T-helper 9 cell (primary cell): Measurements from ENCODE around the gene PNCK.

Experiments
- DNase-seq: peaks from one replicate; pipeline ENCODE4 v3.0.0-alpha.2; 2020

The PNCK gene

GRCh38 chrX:153640045-153640686, 33.4 kb downstream of the PNCK start:
- DNase-seq, result no peak

DNA sequence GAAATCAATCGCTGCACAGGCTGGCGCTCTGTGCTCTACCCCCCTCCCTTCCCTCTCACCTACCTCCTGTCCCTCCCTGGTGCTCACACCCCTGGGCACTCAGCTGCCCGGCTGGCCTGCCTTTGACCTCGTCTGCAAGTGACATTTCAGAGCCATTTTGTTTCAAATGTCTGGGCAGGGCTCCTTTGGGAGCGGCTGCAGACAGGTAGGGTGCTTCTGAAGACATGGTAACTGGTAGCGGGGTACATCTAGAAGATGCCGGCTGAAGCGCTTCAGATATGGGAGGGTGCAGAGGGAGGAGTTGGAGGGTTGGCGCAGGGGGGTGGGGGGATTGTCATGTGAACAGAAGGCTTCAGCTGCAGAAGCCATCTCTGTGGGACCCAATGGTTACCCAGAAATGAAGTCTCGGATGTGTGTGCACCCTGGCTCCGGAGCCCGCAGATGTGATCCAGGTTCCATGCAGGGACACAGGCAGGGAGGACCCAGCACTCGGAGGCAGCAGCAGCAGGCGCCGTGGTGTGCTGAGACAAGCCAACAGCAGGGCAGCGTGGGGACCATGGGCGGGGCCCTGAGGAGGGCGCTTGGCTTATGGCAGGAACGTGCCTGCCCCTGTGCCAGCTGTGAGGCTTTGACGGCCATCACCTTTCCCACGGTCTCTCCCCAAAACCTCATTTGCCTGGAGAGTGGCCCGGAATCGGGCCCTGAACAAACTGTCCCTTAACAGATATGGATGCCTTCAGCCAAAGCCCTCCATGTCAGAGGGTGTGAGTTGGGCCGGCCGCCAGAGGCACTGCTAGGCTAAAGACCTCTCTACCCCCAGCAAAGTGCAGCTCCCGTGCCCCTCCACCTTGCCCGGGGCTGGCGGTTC, 34.2 kb downstream of the PNCK start:
- DNase-seq, result no peak

- DNase-seq, result no peak
Measured at GRCh38 chrX:153638436-153639176, 35.0 kb downstream of the PNCK start.

DNA sequence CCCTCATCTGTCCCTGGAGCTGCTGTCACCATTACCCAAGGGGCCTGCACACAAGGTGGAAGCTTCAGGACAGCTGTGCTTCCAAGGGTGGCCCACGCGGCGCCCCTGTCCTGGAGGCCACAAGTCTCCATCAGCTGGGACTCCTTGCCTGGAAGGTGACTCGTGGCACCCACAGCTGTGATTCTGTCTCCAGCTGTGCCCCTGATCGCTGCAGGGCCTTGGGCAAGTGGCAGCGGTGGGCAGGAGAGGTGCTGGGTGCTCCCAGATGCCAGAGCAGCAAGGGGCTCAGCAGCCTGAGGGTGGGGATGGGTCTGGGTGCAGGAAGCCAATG, 35.6 kb downstream of the PNCK start:
- no peak for DNase-seq

DNA sequence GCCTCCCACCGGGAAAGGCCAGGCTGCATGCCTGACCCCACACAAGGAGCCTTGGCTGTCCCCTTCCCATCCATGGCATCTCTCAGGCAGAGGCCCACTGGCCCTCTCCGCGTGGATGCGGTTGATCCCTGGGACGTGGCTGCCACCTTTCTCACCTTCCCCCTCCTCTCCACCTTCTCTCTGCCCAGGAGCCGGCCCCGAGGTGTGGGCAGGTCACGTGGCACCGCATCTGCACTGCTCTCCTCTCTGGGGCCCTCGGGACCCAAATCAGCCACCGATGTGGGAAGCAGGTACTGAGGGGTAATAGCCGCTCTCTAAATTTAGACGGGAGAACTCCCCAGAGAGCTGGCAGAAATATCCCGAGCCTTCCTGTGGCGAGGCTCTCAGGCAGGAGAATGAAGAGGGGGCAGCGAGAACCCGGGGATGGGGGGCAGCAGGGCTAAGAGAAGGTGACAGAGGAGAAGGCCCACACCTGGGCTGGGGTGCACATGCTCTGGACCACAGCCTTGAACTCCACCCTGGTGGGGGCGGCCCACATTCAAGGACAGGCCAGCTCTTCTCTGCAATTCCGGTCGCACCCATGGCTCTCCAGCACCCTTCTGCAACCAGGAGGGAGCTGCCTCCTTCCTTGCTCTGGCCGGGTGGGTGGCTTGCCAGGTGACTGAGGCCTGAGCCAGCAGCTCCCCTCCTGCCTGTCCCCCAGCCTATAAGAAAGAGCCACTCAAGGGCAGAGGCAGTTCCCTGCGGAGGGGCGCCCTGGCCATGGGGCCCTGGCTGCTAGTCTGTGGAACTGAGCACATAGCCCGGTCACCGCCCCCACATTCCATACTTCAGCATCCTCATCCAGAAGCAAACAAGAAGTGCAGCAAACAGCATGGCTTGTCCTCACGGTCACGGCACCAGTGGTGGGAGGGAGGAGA, 36.2 kb downstream of the PNCK start:
- DNase-seq, result no peak

GRCh38 chrX:153636716-153637115, 36.9 kb downstream of the PNCK start:
- DNase-seq, result no peak

DNA sequence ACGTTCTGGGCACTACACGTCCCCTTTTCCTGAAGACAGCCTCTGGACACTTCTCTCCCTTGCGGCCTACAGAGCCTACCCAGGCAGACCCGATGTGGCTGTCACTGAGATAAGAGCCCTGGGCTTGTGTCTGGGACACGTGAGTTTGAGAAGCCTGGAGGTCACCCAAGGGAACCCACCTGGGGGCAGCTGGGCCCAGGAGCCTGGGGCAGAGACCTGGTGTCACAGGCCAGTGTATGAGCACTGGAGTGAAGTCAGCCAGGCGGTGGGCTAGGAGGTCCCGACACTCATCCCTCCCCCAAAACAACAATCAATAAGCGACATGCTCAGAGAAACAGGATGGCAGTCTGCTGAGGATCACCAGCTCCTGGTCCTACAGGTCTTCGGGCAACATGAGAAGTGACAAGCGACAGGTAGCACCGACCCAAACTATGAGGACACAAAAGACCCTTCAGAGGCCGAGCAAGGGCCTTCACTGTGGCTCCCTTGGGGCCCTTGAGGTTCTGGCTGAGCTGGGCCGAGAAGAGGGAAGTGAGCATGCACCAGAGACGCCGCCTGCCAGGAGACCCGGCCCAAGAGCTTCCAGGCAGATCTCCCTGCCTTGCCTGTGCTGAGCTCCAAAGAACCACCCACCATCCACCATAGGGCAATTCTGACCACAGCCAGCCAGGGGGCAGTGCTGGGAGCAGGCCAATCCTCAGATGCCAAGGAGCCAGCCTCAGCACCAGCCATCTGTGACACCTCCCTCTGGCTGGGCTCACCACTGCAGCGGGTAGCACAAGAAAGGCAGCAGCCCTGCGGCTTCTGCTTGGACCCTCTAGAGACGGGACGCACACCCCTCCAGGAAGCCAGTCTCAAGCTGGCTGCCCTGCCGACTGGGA, 37.6 kb downstream of the PNCK start:
- no peak for DNase-seq

DNA sequence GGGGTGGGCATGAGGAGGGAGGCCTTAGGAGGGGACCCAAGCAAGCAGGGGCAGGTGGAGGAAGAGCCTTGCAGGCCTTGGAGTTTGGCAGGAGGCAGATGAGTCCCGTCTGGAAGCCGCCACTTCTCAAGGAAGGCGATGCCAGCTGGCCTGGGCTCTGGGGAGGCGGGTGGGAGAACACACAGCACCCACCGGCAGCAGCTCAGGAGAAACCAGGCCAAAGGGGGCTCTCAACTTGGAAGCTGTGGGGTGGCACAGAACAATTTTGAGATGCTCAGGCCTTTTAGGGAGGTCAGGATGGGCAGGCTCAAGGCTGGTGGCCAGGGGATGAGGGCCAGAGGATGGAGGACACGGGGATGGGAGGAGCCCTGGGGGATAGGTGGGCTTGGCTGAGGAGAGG, 38.2 kb downstream of the PNCK start:
- DNase-seq, result no peak

DNA sequence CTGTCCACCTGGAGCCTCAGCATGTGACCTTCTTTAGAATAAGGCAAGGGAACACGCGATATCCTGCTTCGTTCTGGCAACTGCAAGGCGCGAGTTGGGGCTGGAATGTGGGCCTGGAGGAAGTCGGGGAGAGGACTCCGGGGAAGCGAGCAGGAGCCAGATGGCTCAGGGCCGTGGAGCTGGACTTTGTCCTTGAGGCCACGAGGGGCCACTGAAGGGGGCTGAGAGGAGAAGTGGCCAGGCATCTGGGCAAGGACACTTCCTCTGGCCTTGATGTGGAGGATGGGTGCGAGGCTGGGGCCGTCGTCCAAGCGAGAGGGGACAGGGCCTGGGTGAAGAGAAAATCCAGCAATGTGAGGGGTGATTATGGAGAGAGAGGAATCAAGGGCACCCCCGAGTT, 38.8 kb downstream of the PNCK start:
- no peak for DNase-seq

- DNase-seq, result no peak
Measured at GRCh38 chrX:153634236-153634635, 39.4 kb downstream of the PNCK start.

DNA sequence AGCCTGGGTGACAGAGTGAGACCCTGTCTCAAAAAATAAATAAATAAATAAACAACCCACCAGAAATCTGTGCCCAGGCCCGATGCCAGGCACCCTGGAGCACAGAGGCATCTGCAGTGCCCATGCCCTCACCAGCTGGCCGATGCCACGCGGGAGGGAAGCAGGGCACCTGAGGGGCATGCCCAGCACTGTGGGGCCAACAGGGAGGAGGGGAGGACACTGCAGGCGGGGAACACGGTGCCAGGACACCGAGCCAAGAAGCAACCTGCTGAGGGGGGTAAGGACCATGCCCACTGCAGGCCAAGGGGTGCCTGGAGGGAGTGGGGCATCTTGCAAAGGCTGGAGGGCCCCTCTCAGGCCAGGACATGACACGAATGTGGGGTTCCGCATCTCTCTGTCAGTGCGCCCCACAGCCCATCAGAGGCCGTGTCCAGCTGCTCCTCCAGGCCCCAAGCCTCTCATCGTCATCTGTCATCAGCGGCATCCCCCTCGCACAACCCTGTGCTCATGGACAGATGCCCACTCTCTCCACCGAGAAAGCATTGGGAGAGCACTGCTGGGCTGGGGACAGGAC, 39.9 kb downstream of the PNCK start:
- DNase-seq, result no peak

DNA sequence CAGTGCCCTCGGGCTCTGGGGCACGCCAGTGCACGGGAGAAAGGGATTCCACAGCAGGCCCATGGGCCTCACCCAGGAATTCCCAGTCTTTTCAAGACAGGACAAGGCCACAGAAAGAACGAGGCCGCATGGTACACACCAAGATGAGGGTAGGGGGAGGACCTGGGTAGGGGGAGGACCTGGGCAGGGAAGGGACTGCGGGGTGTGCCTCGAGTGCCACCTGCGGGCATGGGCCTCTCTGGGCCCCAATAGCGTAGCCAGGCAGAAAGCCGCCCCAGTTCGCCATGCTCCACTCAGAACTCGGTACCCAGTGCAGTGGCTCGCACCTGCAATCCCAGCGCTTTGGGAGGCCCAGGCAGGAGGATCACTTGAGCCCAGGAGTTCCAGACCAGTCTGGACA, 40.6 kb downstream of the PNCK start:
- no peak for DNase-seq

DNA sequence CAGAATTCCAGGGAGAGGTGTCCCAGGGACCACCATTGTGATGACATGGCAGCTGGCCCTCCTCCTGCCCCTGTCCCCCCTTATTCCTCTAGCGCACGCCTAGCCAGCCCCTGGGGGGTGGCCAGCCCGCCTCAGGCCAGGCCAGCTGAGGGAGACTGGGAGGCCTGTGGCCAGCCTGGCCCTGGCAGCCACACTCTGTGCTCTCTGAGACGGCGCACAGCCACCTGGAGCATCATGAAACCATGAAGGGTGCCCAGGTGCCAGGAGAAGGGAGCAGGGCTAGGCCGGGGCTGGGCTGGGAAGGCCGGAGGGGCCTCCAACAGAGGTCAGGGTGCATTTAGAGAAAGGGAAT, 41.0 kb downstream of the PNCK start:
- DNase-seq, result no peak

DNA sequence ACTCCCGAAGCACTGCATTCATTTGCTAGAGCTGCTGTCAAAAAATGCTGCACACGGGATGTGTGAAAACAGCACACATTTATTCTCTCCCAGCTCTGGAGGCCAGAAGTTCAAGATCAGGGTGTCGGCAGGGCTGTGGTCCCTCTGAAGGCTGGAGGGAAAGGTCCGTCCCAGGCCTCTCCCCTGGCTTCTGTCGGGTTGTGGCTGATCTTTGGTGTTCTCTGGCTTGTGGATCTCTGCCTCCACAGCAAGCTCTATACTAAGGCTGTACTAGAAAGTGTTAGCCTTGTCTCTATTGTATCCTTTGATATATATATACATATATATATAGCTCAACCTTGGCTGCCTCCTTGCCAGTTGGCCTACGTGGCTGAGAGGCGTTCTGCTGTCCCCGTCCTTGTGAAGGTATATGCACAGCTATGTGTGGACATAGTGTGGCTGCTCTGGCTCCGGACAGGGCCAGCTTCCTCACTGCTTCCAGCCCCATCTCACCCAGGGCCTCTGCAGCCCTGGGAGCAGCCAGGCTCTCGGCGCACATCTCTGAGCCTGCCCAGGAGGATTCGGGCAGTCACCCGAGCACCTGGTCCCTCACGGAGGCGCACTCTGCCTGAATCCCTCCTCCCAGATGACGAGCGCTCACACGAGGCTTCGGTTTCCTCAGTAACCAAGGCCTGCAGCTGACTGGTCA, 41.6 kb downstream of the PNCK start:
- DNase-seq, result no peak

DNA sequence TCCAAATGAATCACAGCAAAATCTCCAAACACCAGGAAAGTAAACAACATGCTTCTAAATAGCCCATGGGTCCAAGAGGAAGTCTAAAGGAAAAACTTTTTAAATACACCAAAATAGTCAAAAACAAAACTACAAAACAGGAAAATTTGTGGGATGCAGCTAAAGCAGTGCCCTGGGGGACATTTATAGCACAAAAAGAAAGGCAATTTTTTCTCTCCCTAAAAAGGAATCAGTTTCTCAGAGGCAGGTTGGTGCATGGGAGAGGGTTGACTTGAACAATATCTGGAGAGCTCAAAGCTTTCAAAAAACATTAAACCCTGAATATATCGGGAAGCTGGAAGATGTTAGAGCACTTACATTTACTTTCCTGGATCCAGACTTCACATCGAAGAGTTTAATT, 42.3 kb downstream of the PNCK start:
- DNase-seq, result no peak

DNA sequence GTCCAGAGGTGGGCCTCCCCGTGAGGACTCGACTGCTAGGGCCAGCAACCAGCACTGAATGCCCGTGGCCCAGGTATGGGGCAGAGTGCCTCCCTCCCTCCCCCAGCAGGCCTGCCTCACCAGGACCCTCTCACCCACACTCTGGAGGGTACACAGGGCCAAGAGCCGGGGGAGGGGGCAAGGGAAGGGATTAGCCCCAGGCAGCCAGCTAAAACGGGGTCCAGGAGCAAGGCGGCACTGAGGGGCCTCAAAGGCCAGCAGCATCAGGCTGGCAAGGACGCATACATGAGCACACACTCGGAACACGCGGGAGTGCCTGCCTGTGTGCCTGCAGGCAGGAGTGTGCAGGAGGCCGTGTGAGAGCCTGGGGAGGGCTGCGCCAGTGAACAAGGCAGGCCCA, 44.9 kb downstream of the PNCK start:
- no peak for DNase-seq

- no peak for DNase-seq
Measured at GRCh38 chrX:153628129-153628528, 45.5 kb downstream of the PNCK start.

DNA sequence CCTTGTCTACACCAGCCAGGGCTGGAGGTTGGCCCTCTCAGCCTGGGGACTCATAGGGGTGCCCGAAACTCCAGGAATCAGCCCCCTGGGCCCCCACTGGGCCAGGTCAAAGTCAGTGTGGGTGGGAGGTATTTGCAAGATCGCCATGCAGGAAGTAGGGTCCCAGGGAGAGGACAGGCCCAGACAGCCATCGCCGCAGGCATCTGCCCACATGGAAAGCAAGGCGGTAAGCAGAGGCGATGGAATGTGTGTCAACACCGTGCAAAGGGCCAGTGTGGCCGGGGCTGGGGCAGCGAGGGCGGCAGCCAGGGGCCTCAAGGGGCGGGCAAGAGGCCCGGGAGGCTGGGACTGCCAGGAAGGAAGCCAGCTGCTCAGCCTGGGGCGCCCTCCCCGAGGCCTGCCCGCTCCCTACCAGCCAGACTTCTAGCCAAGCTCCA, 45.9 kb downstream of the PNCK start:
- DNase-seq, result no peak

- no peak for DNase-seq
Measured at GRCh38 chrX:153626863-153627674, 46.5 kb downstream of the PNCK start.
